HepG2 (cell line): Measurements from ENCODE around the gene ENTPD2. TPM values are rescaled to one million over a fixed set of nuclear protein-coding genes. Genes with fewer than 3 reads are reported as not detected.

Experiments
- ATAC-seq: fragments of 200-7000 bp; cut with Tn5 transposase; 3 replicates; pipeline ENCODE4 v1.9.1; 2020; ENCODE audit warnings: mild to moderate bottlenecking, moderate library complexity
- BruUV-seq: library from RNA; stranded (reverse); fragments of 400-500 nt; replicated peaks from 2 replicates; lab custom pipeline; 2021; lab: Mats Ljungman, UMichigan
- CTCF ChIA-PET: fragments of 300-600 bp; formaldehyde crosslinking; extraction: SDS; loops from one replicate; lab custom pipeline; 2021; ENCODE audit warnings: low total read pairs, inconsistent platforms, low intra/inter-chr PET ratio; lab: Yijun Ruan, JAX
- POLR2A ChIA-PET: fragments of 350-600 bp; sonication (Branson Sonifier 250); formaldehyde crosslinking; loops from one replicate; lab custom pipeline; 2020; ENCODE audit warnings: antibody characterized with exemption, inconsistent platforms; lab: Yijun Ruan, JAX
- DNase-seq: peaks from one replicate; pipeline ENCODE4 v3.0.0-alpha.2; 2015; ENCODE audit warnings: low spot score
- FAIRE-seq: peaks from 3 replicates; lab custom pipeline; 2011; peaks lifted over from hg19 to GRCh38; lab: Jason Lieb, UNC
- H2AFZ ChIP-seq: one replicate; pipeline ENCODE4 v1.6.1; 2011; ENCODE audit warnings: low read length, inconsistent platforms
- H3K27ac ChIP-seq: fragments of 300-600 bp; 3 replicates; pipeline ENCODE4 v1.8.0; 2011; ENCODE audit warnings: mixed run types, mild to moderate bottlenecking, mixed read lengths, low read length, inconsistent platforms; ENCODE audit not compliant: insufficient read depth; ENCODE audit errors: extremely low read length
- H3K27me3 ChIP-seq, 2 experiments: fragments of 200-600 bp in 1 of 2; 2 replicates in 1 of 2; 3 replicates in 1 of 2; pipeline versions ENCODE4 v1.6.0 to v1.8.0; 2011; ENCODE audit warnings: low read length in 2 of 2, mild to moderate bottlenecking in 2 of 2, moderate library complexity in 2 of 2, inconsistent platforms in 1 of 2; ENCODE audit not compliant: insufficient read depth in 2 of 2, control insufficient read depth in 1 of 2
- H3K36me3 ChIP-seq, 2 experiments: fragments of 200-600 bp in 1 of 2; replicated peaks in 1 of 2; 2 replicates in 1 of 2; 3 replicates in 1 of 2; pipeline versions ENCODE4 v1.5.1 to v1.8.0; 2011; ENCODE audit warnings: low read length in 2 of 2, inconsistent platforms in 1 of 2; ENCODE audit not compliant: insufficient read depth in 2 of 2, control insufficient read depth in 1 of 2
- H3K4me1 ChIP-seq: 2 replicates; pipeline ENCODE4 v1.5.1; 2012; ENCODE audit warnings: low read length, inconsistent platforms; ENCODE audit not compliant: insufficient read depth
- H3K4me2 ChIP-seq: 2 replicates; pipeline ENCODE4 v1.6.0; 2011; ENCODE audit warnings: low read depth, low read length, inconsistent platforms
- H3K4me3 ChIP-seq, 3 experiments: fragments of 200-600 bp in 1 of 3; sonication (generic), shearing (Covaris generic) in 1 of 3; replicated peaks in 1 of 3; 2 replicates each; pipeline ENCODE4 v1.5.1; 2011 to 2016; ENCODE audit warnings: low read length in 3 of 3, inconsistent platforms in 2 of 3, low read depth in 2 of 3, mild to moderate bottlenecking in 2 of 3, control low read depth in 1 of 3, mixed read lengths in 1 of 3; ENCODE audit not compliant: insufficient read depth in 1 of 3
- H3K79me2 ChIP-seq: one replicate; pipeline ENCODE4 v1.6.1; 2011; ENCODE audit warnings: low read length, inconsistent platforms; ENCODE audit not compliant: insufficient read depth
- H3K9ac ChIP-seq: 2 replicates; pipeline ENCODE4 v1.6.0; 2011; ENCODE audit warnings: mild to moderate bottlenecking, low read depth, low read length, inconsistent platforms; ENCODE audit not compliant: insufficient read depth
- H3K9me3 ChIP-seq: 2 replicates; pipeline ENCODE4 v1.5.1; 2012; ENCODE audit warnings: mild to moderate bottlenecking, low read length
- H4K20me1 ChIP-seq: 2 replicates; pipeline ENCODE4 v1.6.0; 2011; ENCODE audit warnings: inconsistent platforms, mild to moderate bottlenecking, low read length, moderate library complexity; ENCODE audit not compliant: insufficient read depth
- FOXK1 ChIP-seq: sonication (generic); formaldehyde crosslinking; IDR thresholded peaks from 2 replicates; pipeline ENCODE4 v1.4.0; 2020; ENCODE audit warnings: low read depth, missing genetic modification reagents, borderline replicate concordance
- RBAK ChIP-seq: sonication (generic); formaldehyde crosslinking; IDR thresholded peaks from 2 replicates; pipeline ENCODE4 v1.5.1; 2020; ENCODE audit warnings: mild to moderate bottlenecking, missing genetic modification reagents
- RXRA ChIP-seq: sonication (generic); formaldehyde crosslinking; IDR thresholded peaks from 2 replicates; pipeline ENCODE4 v1.5.1; 2020; ENCODE audit warnings: missing genetic modification reagents
- ZNF777 ChIP-seq: sonication (generic); formaldehyde crosslinking; IDR thresholded peaks from 2 replicates; pipeline ENCODE4 v1.4.0; 2020; ENCODE audit warnings: missing genetic modification reagents
- WGBS: methylation state at CpG from one replicate; pipeline ENCODE4 v1.1.6; 2017; ENCODE audit warnings: low lambda C conversion rate; 5-methylcytosine and 5-hydroxymethylcytosine counted together
- in situ Hi-C: cut with HindIII; loops from 2 replicates; pipeline ENCODE4 v1.10.0; 2017; ENCODE audit warnings: low pct_unique_long_range_greater_than_20kb; ENCODE audit not compliant: extremely low pct_ligation_motif_present
- intact Hi-C: fragments of 100-400 bp; cut with micrococcal nuclease; formaldehyde crosslinking; loops from one replicate; pipeline ENCODE4 v1.10.0; 2022; ENCODE audit not compliant: unreplicated experiment
- polyA plus RNA-seq, 8 experiments: library from polyadenylated mRNA; depleted of rRNA in 3 of 8; stranded (reverse) in 7 of 8; unstranded in 1 of 8; fragments of >200 nt; fragmentation: Illumina TruSeq in 4 of 8; extraction: Trizol in 4 of 8; gene quantifications; 2 replicates each; pipeline versions ENCODE4 v1.2.1 to v1.2.3, GENCODE V29; 2011 to 2016; ENCODE audit warnings: low read depth in 4 of 8, missing spikeins in 1 of 8, mixed read lengths in 1 of 8; ENCODE audit not compliant: insufficient read depth in 1 of 8
- total RNA-seq, 5 experiments: library from RNA; depleted of rRNA; stranded (reverse); fragments of >200 nt; fragmentation: Illumina TruSeq; extraction: Trizol; gene quantifications; 2 replicates each; pipeline ENCODE4 v1.2.3, GENCODE V29; 2016; ENCODE audit warnings: low read depth in 1 of 5
- TF ChIP-seq, protein P1 (sequence below): sonication (generic); formaldehyde crosslinking; IDR thresholded peaks from 2 replicates; pipeline ENCODE4 v1.4.0; 2020; ENCODE audit warnings: mild to moderate bottlenecking, missing genetic modification reagents, borderline replicate concordance

The ENTPD2 gene
- total and polyA plus RNA-seq, 2 of the 13 experiments (the other 11 are each of a cell fraction or from before 2014, with no cell fraction given), result 0.95 to 3.2 TPM

- BruUV-seq, result no TSS peak
- no peak overlapping the region for H3K27ac ChIP-seq
- no peak overlapping the region for H3K9ac ChIP-seq
- peaks cover 53% of the 10 kb centered on the region for H3K4me1 ChIP-seq
- H4K20me1 ChIP-seq, result no peaks in the 10 kb centered on the region
- no peak for ATAC-seq
- H3K36me3 ChIP-seq, result peaks cover 9 to 16% of the 10 kb centered on the region in 2 experiments; a peak in 4 of 5 replicates
- ChIA-PET POLR2A (interaction anchor here (0.7 to 6.4 kb wide), 6 partner anchors 8 to 193 kb away, joined by 3 to 105 read pairs (median 4); partner anchors contain the start of genes SAPCD2, TOR4A, TUBB4B and UAP1L1), CTCF (no interaction called here)
- H3K9me3 ChIP-seq, result no peaks in the 10 kb centered on the region
- intact Hi-C loops, result no loop called here
- H3K4me2 ChIP-seq, result no peak overlapping the region; the same call in 1 of the 2 replicates
- peaks cover 3% of the 10 kb centered on the region for H3K79me2 ChIP-seq
- 74% methylated on average over 2 of the region's 9 CpGs for WGBS
- no peaks in the 10 kb centered on the region; a peak in 1 of 5 replicates for H3K27me3 ChIP-seq
- FAIRE-seq, result no peak
- TF ChIP-seq RXRA (CRISPR knock-in tag) (no peak), FOXK1 (CRISPR knock-in tag) (no peak), ZNF777 (no peak), RBAK (CRISPR knock-in tag) (no peak)
- TF ChIP-seq, protein P1, sequence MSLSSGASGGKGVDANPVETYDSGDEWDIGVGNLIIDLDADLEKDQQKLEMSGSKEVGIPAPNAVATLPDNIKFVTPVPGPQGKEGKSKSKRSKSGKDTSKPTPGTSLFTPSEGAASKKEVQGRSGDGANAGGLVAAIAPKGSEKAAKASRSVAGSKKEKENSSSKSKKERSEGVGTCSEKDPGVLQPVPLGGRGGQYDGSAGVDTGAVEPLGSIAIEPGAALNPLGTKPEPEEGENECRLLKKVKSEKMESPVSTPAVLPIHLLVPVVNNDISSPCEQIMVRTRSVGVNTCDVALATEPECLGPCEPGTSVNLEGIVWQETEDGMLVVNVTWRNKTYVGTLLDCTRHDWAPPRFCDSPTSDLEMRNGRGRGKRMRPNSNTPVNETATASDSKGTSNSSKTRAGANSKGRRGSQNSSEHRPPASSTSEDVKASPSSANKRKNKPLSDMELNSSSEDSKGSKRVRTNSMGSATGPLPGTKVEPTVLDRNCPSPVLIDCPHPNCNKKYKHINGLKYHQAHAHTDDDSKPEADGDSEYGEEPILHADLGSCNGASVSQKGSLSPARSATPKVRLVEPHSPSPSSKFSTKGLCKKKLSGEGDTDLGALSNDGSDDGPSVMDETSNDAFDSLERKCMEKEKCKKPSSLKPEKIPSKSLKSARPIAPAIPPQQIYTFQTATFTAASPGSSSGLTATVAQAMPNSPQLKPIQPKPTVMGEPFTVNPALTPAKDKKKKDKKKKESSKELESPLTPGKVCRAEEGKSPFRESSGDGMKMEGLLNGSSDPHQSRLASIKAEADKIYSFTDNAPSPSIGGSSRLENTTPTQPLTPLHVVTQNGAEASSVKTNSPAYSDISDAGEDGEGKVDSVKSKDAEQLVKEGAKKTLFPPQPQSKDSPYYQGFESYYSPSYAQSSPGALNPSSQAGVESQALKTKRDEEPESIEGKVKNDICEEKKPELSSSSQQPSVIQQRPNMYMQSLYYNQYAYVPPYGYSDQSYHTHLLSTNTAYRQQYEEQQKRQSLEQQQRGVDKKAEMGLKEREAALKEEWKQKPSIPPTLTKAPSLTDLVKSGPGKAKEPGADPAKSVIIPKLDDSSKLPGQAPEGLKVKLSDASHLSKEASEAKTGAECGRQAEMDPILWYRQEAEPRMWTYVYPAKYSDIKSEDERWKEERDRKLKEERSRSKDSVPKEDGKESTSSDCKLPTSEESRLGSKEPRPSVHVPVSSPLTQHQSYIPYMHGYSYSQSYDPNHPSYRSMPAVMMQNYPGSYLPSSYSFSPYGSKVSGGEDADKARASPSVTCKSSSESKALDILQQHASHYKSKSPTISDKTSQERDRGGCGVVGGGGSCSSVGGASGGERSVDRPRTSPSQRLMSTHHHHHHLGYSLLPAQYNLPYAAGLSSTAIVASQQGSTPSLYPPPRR (CRISPR knock-in tag), result no peak
- DNase-seq, result no peak
- in situ Hi-C loops, result no loop called here
- H3K4me3 ChIP-seq, result no peak overlapping the region
- H2AFZ ChIP-seq, result no peak overlapping the region
Observed at GRCh38 chr9:137084526-137084925, 30.7 kb upstream of the ENTPD2 start.
